Fibroblast of mammary gland (primary cell): ENCODE measurements around the gene ATP6AP1.

Source experiments
- DNase-seq: peaks from one replicate; pipeline ENCODE4 v3.0.0-alpha.2; 2010; ENCODE audit warnings: low read depth
- H3K4me3 ChIP-seq: 2 replicates; pipeline ENCODE4 v1.5.1; 2011; ENCODE audit warnings: low read depth, mild to moderate bottlenecking, low read length, moderate library complexity; ENCODE audit not compliant: control insufficient read depth
- TF ChIP-seq, protein P1 (sequence below): conservative IDR thresholded peaks from 2 replicates; pipeline ENCODE4 v1.5.1; 2011; ENCODE audit warnings: low read depth, low read length, inconsistent platforms; ENCODE audit not compliant: control insufficient read depth, insufficient read depth

ATP6AP1 gene

DNA sequence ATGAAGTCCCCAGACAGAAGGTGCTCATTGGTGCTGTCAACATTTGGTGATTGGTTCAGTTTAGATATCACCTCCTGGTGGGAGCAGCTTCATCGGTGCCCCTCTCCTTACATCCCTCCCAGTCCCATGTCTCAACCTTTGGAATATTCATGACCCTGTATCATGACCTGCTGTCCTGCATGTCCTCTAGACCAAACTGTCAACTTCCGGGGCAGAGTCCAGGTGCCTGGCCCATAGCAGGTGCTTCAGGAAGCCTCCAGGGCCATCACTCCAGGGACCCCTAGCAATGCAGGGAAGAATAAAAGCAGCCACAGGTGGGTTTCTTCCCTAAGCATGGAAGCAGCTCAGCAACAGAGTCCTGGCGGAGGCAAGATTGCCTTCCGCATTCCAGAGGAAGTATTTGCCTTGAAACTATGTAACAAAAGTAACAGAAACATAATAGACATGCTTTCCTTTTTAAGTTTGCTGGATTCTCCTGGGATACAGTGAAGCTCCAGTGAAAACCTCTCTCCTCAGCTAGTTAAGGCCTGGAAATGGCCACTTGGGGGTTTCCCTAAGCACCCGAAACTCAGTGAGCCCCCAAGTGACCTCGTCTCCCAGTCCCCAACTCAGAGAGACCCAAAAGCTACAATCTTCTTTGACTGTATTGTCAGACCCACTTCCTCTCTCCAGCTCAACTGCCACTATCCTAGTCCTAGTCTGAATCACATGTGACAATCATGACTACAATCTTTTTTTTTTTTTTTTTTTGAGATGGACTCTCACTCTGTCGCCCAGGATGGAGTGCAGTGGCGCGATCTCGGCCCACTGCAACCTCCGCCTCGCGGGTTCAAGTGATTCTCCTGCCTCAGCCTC is 1.3 kb upstream of the ATP6AP1 start:
- TF ChIP-seq, protein P1, sequence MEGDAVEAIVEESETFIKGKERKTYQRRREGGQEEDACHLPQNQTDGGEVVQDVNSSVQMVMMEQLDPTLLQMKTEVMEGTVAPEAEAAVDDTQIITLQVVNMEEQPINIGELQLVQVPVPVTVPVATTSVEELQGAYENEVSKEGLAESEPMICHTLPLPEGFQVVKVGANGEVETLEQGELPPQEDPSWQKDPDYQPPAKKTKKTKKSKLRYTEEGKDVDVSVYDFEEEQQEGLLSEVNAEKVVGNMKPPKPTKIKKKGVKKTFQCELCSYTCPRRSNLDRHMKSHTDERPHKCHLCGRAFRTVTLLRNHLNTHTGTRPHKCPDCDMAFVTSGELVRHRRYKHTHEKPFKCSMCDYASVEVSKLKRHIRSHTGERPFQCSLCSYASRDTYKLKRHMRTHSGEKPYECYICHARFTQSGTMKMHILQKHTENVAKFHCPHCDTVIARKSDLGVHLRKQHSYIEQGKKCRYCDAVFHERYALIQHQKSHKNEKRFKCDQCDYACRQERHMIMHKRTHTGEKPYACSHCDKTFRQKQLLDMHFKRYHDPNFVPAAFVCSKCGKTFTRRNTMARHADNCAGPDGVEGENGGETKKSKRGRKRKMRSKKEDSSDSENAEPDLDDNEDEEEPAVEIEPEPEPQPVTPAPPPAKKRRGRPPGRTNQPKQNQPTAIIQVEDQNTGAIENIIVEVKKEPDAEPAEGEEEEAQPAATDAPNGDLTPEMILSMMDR = no peak
- no peak for DNase-seq
- no peak overlapping the region for H3K4me3 ChIP-seq

GRCh38 chrX:154429711-154430110 is 1.2 kb downstream of the ATP6AP1 start:
- no peak for DNase-seq
- peak overlapping the region; percentile 58 for H3K4me3 ChIP-seq
- TF ChIP-seq, protein P1 = no peak

DNA sequence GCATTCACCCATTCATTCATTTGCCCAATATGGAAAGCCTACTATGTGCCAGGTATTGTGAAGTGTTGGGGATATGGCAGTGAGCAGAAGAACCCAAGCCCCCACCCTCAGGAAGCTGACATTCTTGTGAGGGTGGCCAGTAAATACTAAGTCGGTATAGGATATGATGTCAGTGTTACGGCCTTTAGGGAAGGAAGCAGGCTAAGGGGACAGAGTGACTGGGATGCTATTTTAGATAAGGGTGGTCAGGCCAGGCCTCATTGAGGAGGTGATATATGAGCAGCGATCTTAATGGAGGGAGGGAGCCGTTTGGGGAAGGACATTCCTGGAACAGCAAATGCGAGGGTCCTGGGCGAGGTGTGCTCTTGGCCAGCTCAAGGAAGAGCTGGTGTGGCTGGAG is 2.0 kb downstream of the ATP6AP1 start:
- no peak for DNase-seq
- H3K4me3 ChIP-seq = no peak overlapping the region
- TF ChIP-seq, protein P1 = no peak

GRCh38 chrX:154430916-154431315 is 2.4 kb downstream of the ATP6AP1 start:
- TF ChIP-seq, protein P1 = no peak
- no peak for DNase-seq
- no peak overlapping the region for H3K4me3 ChIP-seq

- no peak for DNase-seq
Observed at GRCh38 chrX:154431341-154431740, 2.9 kb downstream of the ATP6AP1 start.

DNA sequence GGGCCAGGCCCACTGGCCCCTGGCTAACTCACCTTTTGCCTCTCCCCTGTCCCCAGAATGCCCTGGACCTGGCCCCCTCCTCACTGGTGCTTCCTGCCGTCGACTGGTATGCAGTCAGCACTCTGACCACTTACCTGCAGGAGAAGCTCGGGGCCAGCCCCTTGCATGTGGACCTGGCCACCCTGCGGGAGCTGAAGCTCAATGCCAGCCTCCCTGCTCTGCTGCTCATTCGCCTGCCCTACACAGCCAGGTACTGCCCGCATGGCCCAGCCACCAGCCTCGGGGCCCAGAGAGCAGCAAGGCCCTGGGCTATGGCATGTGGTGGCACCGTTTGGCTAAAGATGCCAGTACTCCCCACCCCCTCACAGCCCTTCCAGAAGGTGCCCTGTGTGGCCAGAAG is 3.7 kb downstream of the ATP6AP1 start:
- DNase-seq = no peak
- no peak overlapping the region for H3K4me3 ChIP-seq
- TF ChIP-seq, protein P1 = no peak

More at GRCh38 chrX:154431341-154431740, 2.9 kb downstream of the ATP6AP1 start:
- no peak overlapping the region for H3K4me3 ChIP-seq
- TF ChIP-seq, protein P1 = no peak
